Smooth muscle cell (in vitro differentiated cells): ENCODE data around the gene TTC21A. TPM values are rescaled to one million over a fixed set of nuclear protein-coding genes. Genes with fewer than 3 reads are reported as not detected.

Experiments used
- DNase-seq: peaks from one replicate; lab custom pipeline; 2025; ENCODE audit not compliant: unreplicated experiment; lab: John Stamatoyannopoulos, UW
- H2AFZ ChIP-seq: fragments of 200-600 bp; sonication (generic); 2 replicates; pipeline ENCODE4 v1.6.0; 2016; ENCODE audit warnings: antibody characterized with exemption, low read depth, mild to moderate bottlenecking
- H3F3A ChIP-seq: fragments of 200-600 bp; sonication (generic); 2 replicates; pipeline ENCODE4 v1.6.0; 2017; ENCODE audit warnings: antibody characterized with exemption, low read depth
- H3K27ac ChIP-seq: fragments of 200-600 bp; sonication (generic); 2 replicates; pipeline ENCODE4 v1.5.1; 2016; ENCODE audit warnings: low read depth, mild to moderate bottlenecking
- H3K27me3 ChIP-seq: fragments of 200-600 bp; sonication (generic); 2 replicates; pipeline ENCODE4 v1.6.1; 2016; ENCODE audit warnings: low read depth, mild to moderate bottlenecking
- H3K36me3 ChIP-seq: fragments of 200-600 bp; sonication (generic); 2 replicates; pipeline ENCODE4 v1.5.1; 2016; ENCODE audit warnings: low read depth
- H3K4me1 ChIP-seq: fragments of 200-600 bp; sonication (generic); 2 replicates; pipeline ENCODE4 v1.5.1; 2016; ENCODE audit warnings: low read depth
- H3K4me2 ChIP-seq: fragments of 200-600 bp; sonication (generic); 2 replicates; pipeline ENCODE4 v1.6.0; 2016; ENCODE audit warnings: mild to moderate bottlenecking
- H3K4me3 ChIP-seq: fragments of 200-600 bp; sonication (generic); 2 replicates; pipeline ENCODE4 v1.5.1; 2016; ENCODE audit warnings: mild to moderate bottlenecking
- H3K79me2 ChIP-seq: fragments of 200-600 bp; sonication (generic); 2 replicates; pipeline ENCODE4 v1.6.0; 2016; ENCODE audit warnings: low read depth, mild to moderate bottlenecking
- H3K9ac ChIP-seq: fragments of 200-600 bp; sonication (generic); 2 replicates; pipeline ENCODE4 v1.6.0; 2016; ENCODE audit warnings: low read depth
- H3K9me3 ChIP-seq: fragments of 200-600 bp; sonication (generic); replicated peaks from 2 replicates; pipeline ENCODE4 v1.5.1; 2016; ENCODE audit warnings: low read depth
- H4K20me1 ChIP-seq: fragments of 200-600 bp; sonication (generic); 2 replicates; pipeline ENCODE4 v1.6.0; 2016; ENCODE audit warnings: low read depth
- WGBS: methylation state at CpG from one replicate; pipeline ENCODE4 v1.1.7; 2016; ENCODE audit warnings: low lambda C conversion rate; 5-methylcytosine and 5-hydroxymethylcytosine counted together
- polyA plus RNA-seq: library from polyadenylated mRNA; unstranded; fragments of >200 nt; fragmentation: Nextera tagmentation; extraction: Ambion mirVana; gene quantifications from 2 replicates; pipeline ENCODE4 v1.2.1, GENCODE V29; 2016
- total RNA-seq: library from RNA; depleted of rRNA; stranded (reverse); fragments of >200 nt; gene quantifications from 2 replicates; pipeline ENCODE4 v1.2.3, GENCODE V29; 2014
- TF ChIP-seq, protein P1 (sequence below): fragments of 200-600 bp; sonication (generic); IDR thresholded peaks from 2 replicates; pipeline ENCODE4 v1.5.1; 2017; ENCODE audit warnings: borderline replicate concordance, mild to moderate bottlenecking, antibody characterized with exemption; ENCODE audit not compliant: insufficient read depth, poor library complexity, severe bottlenecking

Gene TTC21A
- total and polyA plus RNA-seq, 2 experiments from 2014 or later: 2.3 to 10.6 TPM

DNA sequence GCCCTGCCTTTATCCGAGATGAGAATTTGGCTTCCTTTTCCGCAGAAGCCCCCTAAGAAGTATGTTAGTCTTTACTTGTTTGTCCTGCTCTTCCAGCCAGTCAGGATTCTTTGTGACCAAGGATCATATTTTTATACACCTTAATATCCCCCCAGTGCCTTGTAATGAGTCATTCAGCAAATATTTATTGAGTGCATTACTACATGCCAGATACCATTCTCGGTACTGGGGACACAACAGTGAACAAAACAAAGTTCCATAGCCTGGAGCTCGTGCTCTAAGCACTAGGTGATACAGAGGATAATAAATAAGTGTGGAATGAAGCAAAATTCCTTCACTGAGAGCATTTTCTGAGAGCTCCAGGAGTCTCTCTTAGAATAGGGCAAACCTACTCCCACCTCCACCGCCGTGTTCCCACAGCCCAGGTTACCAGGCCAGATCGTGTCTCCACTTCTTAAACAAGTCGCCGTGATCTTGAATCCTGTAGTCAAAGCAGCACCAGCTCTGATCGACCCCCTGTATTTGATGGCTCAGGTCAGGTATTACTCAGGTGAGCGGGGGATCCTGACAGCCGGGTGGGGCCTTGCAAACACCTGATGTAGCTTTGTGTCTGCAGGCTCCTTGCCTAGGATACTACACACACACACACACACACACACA lies 18.5 kb downstream of the TTC21A start:
- Histone ChIP-seq H3K27me3 (no peaks in the 10 kb centered on the region), H3K4me1 (no peaks in the 10 kb centered on the region), H3K4me3 (no peak overlapping the region), H3K79me2 (no peaks in the 10 kb centered on the region), H3K4me2 (no peak overlapping the region), H4K20me1 (no peaks in the 10 kb centered on the region), H2AFZ (no peak overlapping the region), H3K27ac (peak overlapping the region; percentile 17), H3K36me3 (no peaks in the 10 kb centered on the region), H3F3A (peaks cover 4% of the 10 kb centered on the region), H3K9ac (no peak overlapping the region), H3K9me3 (no peaks in the 10 kb centered on the region)
- DNase-seq: no peak
- TF ChIP-seq, protein P1, sequence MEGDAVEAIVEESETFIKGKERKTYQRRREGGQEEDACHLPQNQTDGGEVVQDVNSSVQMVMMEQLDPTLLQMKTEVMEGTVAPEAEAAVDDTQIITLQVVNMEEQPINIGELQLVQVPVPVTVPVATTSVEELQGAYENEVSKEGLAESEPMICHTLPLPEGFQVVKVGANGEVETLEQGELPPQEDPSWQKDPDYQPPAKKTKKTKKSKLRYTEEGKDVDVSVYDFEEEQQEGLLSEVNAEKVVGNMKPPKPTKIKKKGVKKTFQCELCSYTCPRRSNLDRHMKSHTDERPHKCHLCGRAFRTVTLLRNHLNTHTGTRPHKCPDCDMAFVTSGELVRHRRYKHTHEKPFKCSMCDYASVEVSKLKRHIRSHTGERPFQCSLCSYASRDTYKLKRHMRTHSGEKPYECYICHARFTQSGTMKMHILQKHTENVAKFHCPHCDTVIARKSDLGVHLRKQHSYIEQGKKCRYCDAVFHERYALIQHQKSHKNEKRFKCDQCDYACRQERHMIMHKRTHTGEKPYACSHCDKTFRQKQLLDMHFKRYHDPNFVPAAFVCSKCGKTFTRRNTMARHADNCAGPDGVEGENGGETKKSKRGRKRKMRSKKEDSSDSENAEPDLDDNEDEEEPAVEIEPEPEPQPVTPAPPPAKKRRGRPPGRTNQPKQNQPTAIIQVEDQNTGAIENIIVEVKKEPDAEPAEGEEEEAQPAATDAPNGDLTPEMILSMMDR: no peak
- WGBS: 62% methylated on average over 12 of the region's 12 CpGs

DNA sequence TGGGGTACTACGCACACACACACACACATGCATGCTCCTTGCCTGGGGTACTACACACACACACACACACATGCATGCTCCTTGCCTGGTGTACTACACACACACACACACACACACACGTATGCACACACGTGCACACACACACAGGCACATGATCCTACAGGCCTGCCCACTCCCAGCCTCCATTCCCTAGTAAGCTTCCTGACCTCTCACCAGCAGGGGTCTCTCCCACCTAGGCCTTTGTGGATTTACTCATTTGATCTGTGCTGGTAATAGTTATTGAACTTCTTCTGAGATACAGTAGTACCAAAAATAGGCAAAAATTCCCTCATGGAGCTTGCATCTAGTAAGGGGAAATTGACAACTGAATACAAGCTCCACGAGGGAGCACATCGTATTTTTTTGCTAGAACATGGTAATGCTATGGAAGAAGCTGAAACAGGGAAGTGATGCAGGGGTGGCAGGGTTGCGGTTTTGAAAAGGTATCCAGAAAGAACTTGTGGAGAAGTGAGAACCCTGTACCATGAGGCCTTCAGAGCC lies 19.1 kb downstream of the TTC21A start:
- TF ChIP-seq, protein P1: peak; percentile 49
- H3K4me1 ChIP-seq: no peaks in the 10 kb centered on the region
- H3K9me3 ChIP-seq: no peaks in the 10 kb centered on the region
- H3K4me2 ChIP-seq: no peak overlapping the region
- WGBS: 62% methylated on average over 6 of the region's 6 CpGs
- H3K79me2 ChIP-seq: no peaks in the 10 kb centered on the region
- H4K20me1 ChIP-seq: no peaks in the 10 kb centered on the region
- H3K27ac ChIP-seq: no peak overlapping the region
- no peaks in the 10 kb centered on the region for H3K36me3 ChIP-seq
- H3K9ac ChIP-seq: no peak overlapping the region
- no peak overlapping the region for H3K4me3 ChIP-seq
- no peak for DNase-seq
- H2AFZ ChIP-seq: no peak overlapping the region
- no peaks in the 10 kb centered on the region for H3K27me3 ChIP-seq
- H3F3A ChIP-seq: peaks cover 4% of the 10 kb centered on the region

DNA sequence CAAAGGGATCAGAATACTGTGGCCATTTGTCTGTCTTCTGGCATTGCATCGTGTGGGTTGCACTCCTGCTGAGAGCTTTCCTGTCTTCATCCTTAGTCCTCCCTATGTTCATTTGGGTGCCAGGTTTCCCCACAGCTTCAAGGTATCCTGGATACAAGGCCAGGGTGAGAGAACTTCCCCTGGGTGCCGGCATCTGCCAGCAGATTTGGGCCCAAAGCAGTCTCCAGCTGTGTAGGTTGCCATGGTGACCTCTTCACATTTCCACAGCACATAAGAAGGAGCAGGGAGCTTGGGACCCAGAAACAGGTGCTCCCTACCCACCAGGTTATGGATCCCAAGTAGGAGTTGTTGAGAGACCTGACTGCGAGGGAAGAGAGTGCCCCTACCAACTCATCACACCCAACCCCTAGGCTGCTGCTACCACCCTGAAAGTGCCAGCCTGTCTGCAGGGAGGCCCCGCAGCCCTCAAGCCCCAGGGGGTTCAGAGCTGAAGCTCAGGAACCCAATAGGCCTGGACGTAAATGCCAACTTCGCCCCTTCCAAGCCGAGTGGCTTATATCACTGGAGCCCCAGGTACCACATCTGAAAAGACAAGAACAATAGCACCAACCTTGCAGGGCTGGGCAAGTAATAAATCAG lies 19.9 kb downstream of the TTC21A start:
- no peaks in the 10 kb centered on the region for H3K79me2 ChIP-seq
- TF ChIP-seq, protein P1: no peak
- H4K20me1 ChIP-seq: no peaks in the 10 kb centered on the region
- no peaks in the 10 kb centered on the region for H3K9me3 ChIP-seq
- no peak overlapping the region for H3K4me3 ChIP-seq
- 91% methylated on average over 7 of the region's 7 CpGs for WGBS
- no peak overlapping the region for H3K27ac ChIP-seq
- DNase-seq: no peak
- no peak overlapping the region for H2AFZ ChIP-seq
- no peak overlapping the region for H3K4me2 ChIP-seq
- H3K4me1 ChIP-seq: no peaks in the 10 kb centered on the region
- no peaks in the 10 kb centered on the region for H3K36me3 ChIP-seq
- H3K27me3 ChIP-seq: no peaks in the 10 kb centered on the region
- no peak overlapping the region for H3K9ac ChIP-seq
- H3F3A ChIP-seq: peaks cover 4% of the 10 kb centered on the region

DNA sequence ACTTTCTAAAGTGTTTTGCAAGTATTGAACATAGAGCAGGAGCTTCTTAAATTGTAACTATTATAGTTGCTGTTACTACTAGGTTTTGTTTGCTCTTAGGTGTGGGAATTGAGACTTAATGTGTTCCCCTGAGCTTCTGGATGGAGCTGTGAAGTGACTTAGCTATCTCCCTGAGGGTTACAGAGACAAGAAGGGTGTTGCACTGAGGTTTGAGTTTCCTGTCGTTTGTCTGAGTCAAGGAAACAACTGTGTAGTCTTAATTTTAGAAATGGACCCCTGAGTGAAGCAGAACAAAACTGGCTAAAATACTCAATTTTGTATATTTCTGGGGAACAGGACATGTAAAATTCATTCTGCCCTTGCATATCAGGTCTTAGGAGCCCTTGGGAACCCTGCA lies 20.4 kb downstream of the TTC21A start:
- Histone ChIP-seq H2AFZ (no peak overlapping the region), H3K9ac (no peak overlapping the region), H3K27ac (no peak overlapping the region), H3K4me2 (no peak overlapping the region), H3F3A (peaks cover 4% of the 10 kb centered on the region), H4K20me1 (no peaks in the 10 kb centered on the region), H3K9me3 (no peaks in the 10 kb centered on the region), H3K4me1 (no peaks in the 10 kb centered on the region), H3K4me3 (no peak overlapping the region), H3K36me3 (no peaks in the 10 kb centered on the region), H3K79me2 (no peaks in the 10 kb centered on the region), H3K27me3 (no peaks in the 10 kb centered on the region)
- WGBS: 48% methylated on average over 1 of the region's 1 CpG
- TF ChIP-seq, protein P1: no peak
- no peak for DNase-seq
